ENCODE data around the gene PCDHGC3.
A peak's percentile ranks its signal among the peaks of the same experiment; 100 is the strongest.
"Not testable (repeated sequence)": the region's sequence is repeated elsewhere in the genome, so short reads cannot be mapped to it uniquely, and the experiment has no call there.

The PCDHGC3 gene

GRCh38 chr5:141475625-141476131 lies at the start of gene PCDHGC3:
TSS of gene PCDHGC3 (plus strand) at chr5:141475966. CDS start at chr5:141476117, 151 bp downstream.
- TF ChIP-seq CTCF (IDR thresholded peaks at IDR 0.05; ENCODE audit: borderline replicate concordance, control extremely low read depth, extremely low read depth, insufficient read depth, missing control alignments) = peak; percentile 67
- in situ Hi-C loops (cut with MboI; ENCODE audit: low sequenced_read_pairs, unreplicated experiment) = no loop called here

GRCh38 chr5:141427783-141428426 lies 47.9 kb upstream of the PCDHGC3 start:
- no peak for TF ChIP-seq CTCF (IDR thresholded peaks at IDR 0.05; ENCODE audit: borderline replicate concordance, control extremely low read depth, extremely low read depth, insufficient read depth, missing control alignments)
- in situ Hi-C loops (cut with MboI; ENCODE audit: low sequenced_read_pairs, unreplicated experiment) = no loop called here
- no peak for DNase-seq (ENCODE audit: low spot score)

More at GRCh38 chr5:141475625-141476131, at the start of gene PCDHGC3:
- peak; percentile 87 for DNase-seq (ENCODE audit: low spot score)

GRCh38 chr5:141430332-141431113 lies 45.2 kb upstream of the PCDHGC3 start, which contains the start of gene PCDHGA12:
TSS of gene PCDHGA12 (plus strand) at chr5:141430507. CDS start at chr5:141430760, 253 bp downstream.
- peak; percentile 78 for DNase-seq (ENCODE audit: low spot score)
- in situ Hi-C loops (cut with MboI; ENCODE audit: low sequenced_read_pairs, unreplicated experiment) = no loop called here
- TF ChIP-seq CTCF (IDR thresholded peaks at IDR 0.05; ENCODE audit: borderline replicate concordance, control extremely low read depth, extremely low read depth, insufficient read depth, missing control alignments) = peak; percentile 66

DNA sequence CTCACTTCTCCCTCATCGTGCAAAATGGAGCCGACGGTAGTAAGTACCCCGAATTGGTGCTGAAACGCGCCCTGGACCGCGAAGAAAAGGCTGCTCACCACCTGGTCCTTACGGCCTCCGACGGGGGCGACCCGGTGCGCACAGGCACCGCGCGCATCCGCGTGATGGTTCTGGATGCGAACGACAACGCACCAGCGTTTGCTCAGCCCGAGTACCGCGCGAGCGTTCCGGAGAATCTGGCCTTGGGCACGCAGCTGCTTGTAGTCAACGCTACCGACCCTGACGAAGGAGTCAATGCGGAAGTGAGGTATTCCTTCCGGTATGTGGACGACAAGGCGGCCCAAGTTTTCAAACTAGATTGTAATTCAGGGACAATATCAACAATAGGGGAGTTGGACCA lies 44.5 kb upstream of the PCDHGC3 start:
- in situ Hi-C loops (cut with MboI; ENCODE audit: low sequenced_read_pairs, unreplicated experiment) = no loop called here
- peak; percentile 50 for DNase-seq (ENCODE audit: low spot score)
- TF ChIP-seq CTCF (IDR thresholded peaks at IDR 0.05; ENCODE audit: borderline replicate concordance, control extremely low read depth, extremely low read depth, insufficient read depth, missing control alignments) = no peak

DNA sequence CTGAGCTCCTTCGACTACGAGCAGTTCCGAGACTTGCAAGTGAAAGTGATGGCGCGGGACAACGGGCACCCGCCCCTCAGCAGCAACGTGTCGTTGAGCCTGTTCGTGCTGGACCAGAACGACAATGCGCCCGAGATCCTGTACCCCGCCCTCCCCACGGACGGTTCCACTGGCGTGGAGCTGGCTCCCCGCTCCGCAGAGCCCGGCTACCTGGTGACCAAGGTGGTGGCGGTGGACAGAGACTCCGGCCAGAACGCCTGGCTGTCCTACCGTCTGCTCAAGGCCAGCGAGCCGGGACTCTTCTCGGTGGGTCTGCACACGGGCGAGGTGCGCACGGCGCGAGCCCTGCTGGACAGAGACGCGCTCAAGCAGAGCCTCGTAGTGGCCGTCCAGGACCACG lies 43.5 kb upstream of the PCDHGC3 start:
- DNase-seq (ENCODE audit: low spot score); in situ Hi-C loops (cut with MboI; ENCODE audit: low sequenced_read_pairs, unreplicated experiment): not testable (repeated sequence)

GRCh38 chr5:141432726-141433125 lies 43.0 kb upstream of the PCDHGC3 start:
- DNase-seq (ENCODE audit: low spot score); in situ Hi-C loops (cut with MboI; ENCODE audit: low sequenced_read_pairs, unreplicated experiment): not testable (repeated sequence)

DNA sequence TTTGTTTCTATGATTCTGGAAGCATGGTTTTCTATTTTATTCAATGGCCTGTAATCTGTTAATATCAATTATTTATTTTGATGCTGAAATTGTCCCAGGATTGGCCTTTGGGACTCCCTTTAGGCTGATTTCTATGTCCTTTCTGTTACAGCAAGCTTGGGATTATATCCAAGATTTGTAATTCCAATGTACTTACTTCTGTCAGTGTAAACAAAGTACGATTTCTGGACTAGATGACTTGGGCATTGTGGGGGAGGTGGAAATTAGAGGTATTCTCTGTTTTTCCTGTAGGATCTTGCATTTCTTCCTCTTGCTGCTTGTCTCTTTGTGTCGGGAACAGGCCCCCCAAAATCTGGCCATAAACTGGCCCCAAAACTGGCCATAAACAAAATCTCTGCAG lies 41.8 kb upstream of the PCDHGC3 start:
- no peak for TF ChIP-seq CTCF (IDR thresholded peaks at IDR 0.05; ENCODE audit: borderline replicate concordance, control extremely low read depth, extremely low read depth, insufficient read depth, missing control alignments)
- in situ Hi-C loops (cut with MboI; ENCODE audit: low sequenced_read_pairs, unreplicated experiment) = no loop called here
- no peak for DNase-seq (ENCODE audit: low spot score)
